HepG2 (cell line): ENCODE data around the gene TUBB3. TPM values are rescaled to one million over a fixed set of nuclear protein-coding genes. Genes with fewer than 3 reads are reported as not detected.

Experiments
- ARID2 ChIP-seq: sonication (generic); formaldehyde crosslinking; IDR thresholded peaks from 2 replicates; pipeline ENCODE4 v1.8.1; 2022; ENCODE audit warnings: mild to moderate bottlenecking, missing genetic modification reagents, borderline replicate concordance
- BCL6 ChIP-seq: IDR thresholded peaks from 2 replicates; pipeline ENCODE4 v1.6.1; 2016; ENCODE audit warnings: missing genetic modification reagents, missing compliant biosample characterization
- EEA1 ChIP-seq: sonication (generic); formaldehyde crosslinking; IDR thresholded peaks from 2 replicates; pipeline ENCODE4 v1.5.1; 2020; ENCODE audit warnings: mild to moderate bottlenecking, missing genetic modification reagents, borderline replicate concordance
- FOSL2 ChIP-seq: sonication (generic); formaldehyde crosslinking; IDR thresholded peaks from 2 replicates; pipeline ENCODE4 v1.4.0; 2020; ENCODE audit warnings: missing genetic modification reagents
- FOXC1 ChIP-seq: sonication (generic); formaldehyde crosslinking; IDR thresholded peaks from 2 replicates; pipeline ENCODE4 v1.8.0; 2022; ENCODE audit warnings: mild to moderate bottlenecking, missing genetic modification reagents, borderline replicate concordance
- GATAD1 ChIP-seq: IDR thresholded peaks from 2 replicates; pipeline ENCODE4 v1.6.1; 2016; ENCODE audit warnings: missing genetic modification reagents, missing compliant biosample characterization
- HDAC1 ChIP-seq: sonication (generic); formaldehyde crosslinking; IDR thresholded peaks from 2 replicates; pipeline ENCODE4 v1.5.1; 2020; ENCODE audit warnings: mild to moderate bottlenecking, missing genetic modification reagents
- HHEX ChIP-seq: IDR thresholded peaks from 2 replicates; pipeline ENCODE4 v1.6.1; 2016; ENCODE audit warnings: control low read depth
- KDM2A ChIP-seq: sonication (generic); formaldehyde crosslinking; IDR thresholded peaks from 2 replicates; pipeline ENCODE4 v1.4.0; 2020; ENCODE audit warnings: low read depth, missing genetic modification reagents, borderline replicate concordance
- MAFF ChIP-seq: IDR thresholded peaks from 2 replicates; pipeline ENCODE4 v1.6.1; 2011; ENCODE audit warnings: low read depth, low read length, improper control_type of control experiment
- PRDM10 ChIP-seq: sonication (generic); formaldehyde crosslinking; IDR thresholded peaks from 2 replicates; pipeline ENCODE4 v1.4.0; 2020; ENCODE audit warnings: low read depth, missing genetic modification reagents
- PRDM15 ChIP-seq: sonication (generic); formaldehyde crosslinking; IDR thresholded peaks from 2 replicates; pipeline ENCODE4 v1.4.0; 2020; ENCODE audit warnings: missing genetic modification reagents
- SRSF4 ChIP-seq: fragments of 200-400 bp; formaldehyde crosslinking; IDR thresholded peaks from one replicate; pipeline ENCODE4 v1.6.1; 2018; ENCODE audit warnings: mild to moderate bottlenecking, low read depth, low read length, moderate library complexity; ENCODE audit not compliant: poor library complexity, severe bottlenecking
- TCF12 ChIP-seq, 2 experiments: fragments of 450-650 bp in 1 of 2; sonication (generic) in 1 of 2; formaldehyde crosslinking in 1 of 2; IDR thresholded peaks; 2 replicates each; pipeline versions ENCODE4 v1.6.1 to v1.8.0; 2017 to 2022; ENCODE audit warnings: antibody characterized with exemption in 1 of 2, mild to moderate bottlenecking in 1 of 2, missing genetic modification reagents in 1 of 2, moderate library complexity in 1 of 2
- ZMYM3 ChIP-seq: sonication (generic); formaldehyde crosslinking; IDR thresholded peaks from 2 replicates; pipeline ENCODE4 v1.5.1; 2020; ENCODE audit warnings: mild to moderate bottlenecking, missing genetic modification reagents
- ZNF224 ChIP-seq: sonication (generic); formaldehyde crosslinking; IDR thresholded peaks from 2 replicates; pipeline ENCODE4 v1.5.0; 2020; ENCODE audit warnings: mild to moderate bottlenecking, missing genetic modification reagents
- ZNF274 ChIP-seq: sonication (generic); formaldehyde crosslinking; IDR thresholded peaks from 2 replicates; pipeline ENCODE4 v1.5.1; 2020; ENCODE audit warnings: mild to moderate bottlenecking, missing genetic modification reagents
- ZNF451 ChIP-seq: sonication (generic); formaldehyde crosslinking; IDR thresholded peaks from 2 replicates; pipeline ENCODE4 v1.5.0; 2020; ENCODE audit warnings: mild to moderate bottlenecking, missing genetic modification reagents
- ZNF605 ChIP-seq: sonication (generic); formaldehyde crosslinking; IDR thresholded peaks from 2 replicates; pipeline ENCODE4 v1.8.0; 2022; ENCODE audit warnings: mild to moderate bottlenecking, missing genetic modification reagents
- ZNF629 ChIP-seq: sonication (generic); formaldehyde crosslinking; conservative IDR thresholded peaks from 2 replicates; pipeline ENCODE4 v1.5.0; 2020; ENCODE audit warnings: missing genetic modification reagents
- ZNF713 ChIP-seq: sonication (generic); formaldehyde crosslinking; IDR thresholded peaks from 2 replicates; pipeline ENCODE4 v1.4.0; 2020; ENCODE audit warnings: mild to moderate bottlenecking, missing genetic modification reagents
- ZNF878 ChIP-seq: sonication (generic); formaldehyde crosslinking; IDR thresholded peaks from 2 replicates; pipeline ENCODE4 v1.8.1; 2023; ENCODE audit warnings: mild to moderate bottlenecking, missing genetic modification reagents, moderate library complexity
- polyA plus RNA-seq, 8 experiments: library from polyadenylated mRNA; depleted of rRNA in 3 of 8; stranded (reverse) in 7 of 8; unstranded in 1 of 8; fragments of >200 nt; fragmentation: Illumina TruSeq in 4 of 8; extraction: Trizol in 4 of 8; gene quantifications; 2 replicates each; pipeline versions ENCODE4 v1.2.1 to v1.2.3, GENCODE V29; 2011 to 2016; ENCODE audit warnings: low read depth in 4 of 8, missing spikeins in 1 of 8, mixed read lengths in 1 of 8; ENCODE audit not compliant: insufficient read depth in 1 of 8
- total RNA-seq, 5 experiments: library from RNA; depleted of rRNA; stranded (reverse); fragments of >200 nt; fragmentation: Illumina TruSeq; extraction: Trizol; gene quantifications; 2 replicates each; pipeline ENCODE4 v1.2.3, GENCODE V29; 2016; ENCODE audit warnings: low read depth in 1 of 5

Gene TUBB3
- total and polyA plus RNA-seq, 2 of the 13 experiments (the other 11 are each of a cell fraction or from before 2014, with no cell fraction given): 110 to 185 TPM

GRCh38 chr16:89921702-89922476, 1.3 kb upstream of the TUBB3 start (continued):
- peak; percentile 42; the same call in 1 of the 2 replicates for TF ChIP-seq PRDM15
- TF ChIP-seq FOXC1 (CRISPR knock-in tag): 0 out of 2 replicates have a peak, but pooled peaks have one; percentile 47
- TF ChIP-seq PRDM10 (CRISPR knock-in tag): peak; percentile 52; the same call in 1 of the 2 replicates
- TF ChIP-seq HHEX (CRISPR knock-in tag): 0 out of 2 replicates have a peak, but pooled peaks have one; percentile 25
- peak; percentile 47; the same call in 1 of the 2 replicates for TF ChIP-seq ZNF605 (CRISPR knock-in tag)
- no peak for TF ChIP-seq ZNF629 (CRISPR knock-in tag)
- TF ChIP-seq ZNF224 (CRISPR knock-in tag): peak; percentile 94; the same call in 1 of the 2 replicates
- TF ChIP-seq TCF12 (IDR thresholded peaks at IDR 0.05): no peak
- TF ChIP-seq TCF12 (CRISPR knock-in tag; IDR thresholded peaks at IDR 0.05): 0 out of 2 replicates have a peak, but pooled peaks have one; percentile 53
- TF ChIP-seq SRSF4: no peak
- TF ChIP-seq GATAD1: peak; percentile 49; the same call in 1 of the 2 replicates
- TF ChIP-seq ZNF878: peak; percentile 78; the same call in 1 of the 2 replicates
- peak; percentile 60 for TF ChIP-seq BCL6 (CRISPR knock-in tag)
- peak; percentile 56; the same call in 1 of the 2 replicates for TF ChIP-seq ARID2
- peak; percentile 88 for TF ChIP-seq ZNF713 (CRISPR knock-in tag)
- peak; percentile 13; the same call in 1 of the 2 replicates for TF ChIP-seq ZNF274 (CRISPR knock-in tag)
- TF ChIP-seq EEA1 (CRISPR knock-in tag): 0 out of 2 replicates have a peak, but pooled peaks have one; percentile 17
- peak; percentile 64 for TF ChIP-seq HDAC1
- TF ChIP-seq MAFF: peak; percentile 35; the same call in 1 of the 2 replicates
- TF ChIP-seq FOSL2 (CRISPR knock-in tag): peak; percentile 98
- TF ChIP-seq ZMYM3: no peak
- peak; percentile 42; the same call in 1 of the 2 replicates for TF ChIP-seq ZNF451
- TF ChIP-seq KDM2A (CRISPR knock-in tag): peak; percentile 30
